ENCODE measurements around the gene HMGN4. TPM values are rescaled to one million over a fixed set of nuclear protein-coding genes. Genes with fewer than 3 reads are reported as not detected.

Gene HMGN4
- total and polyA plus RNA-seq, 9 of the 15 experiments (the other 6 are each of a cell fraction or from before 2014, with no cell fraction given), result 35.4 to 134 (median 94.1) TPM

DNA sequence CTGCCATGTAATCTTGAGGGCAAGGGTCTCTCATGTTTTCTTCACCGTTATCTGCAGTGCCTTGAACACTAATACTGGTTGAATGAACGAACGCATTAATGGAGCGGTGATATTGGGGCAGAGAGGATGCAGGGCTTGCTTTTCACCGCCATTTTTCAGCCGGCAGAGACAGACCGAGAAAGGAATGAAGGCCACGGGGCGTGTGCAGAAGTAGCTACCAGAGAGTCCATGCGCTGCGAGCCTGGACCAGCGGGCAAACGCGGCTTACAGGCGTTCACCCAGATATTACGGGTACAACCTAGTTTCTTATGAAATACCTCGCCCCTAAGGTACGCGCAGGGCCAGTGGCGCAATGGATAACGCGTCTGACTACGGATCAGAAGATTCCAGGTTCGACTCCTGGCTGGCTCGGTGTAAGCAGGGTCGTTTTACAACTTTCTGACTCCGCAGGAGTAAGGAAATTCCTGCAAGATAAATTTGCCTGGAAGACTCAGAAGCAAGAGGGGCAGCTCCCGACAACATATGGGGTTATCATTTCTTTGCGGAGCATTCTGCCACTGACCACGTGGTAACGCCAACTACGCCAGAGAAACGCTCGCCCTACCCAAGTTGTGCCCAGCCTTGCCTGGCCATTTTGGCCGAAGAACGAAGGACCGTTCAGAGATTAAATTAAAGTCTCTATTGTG lies 863 bp upstream of the HMGN4 start (continued):
- TF ChIP-seq ZBTB7A (IDR thresholded peaks at IDR 0.05; ENCODE audit: borderline replicate concordance, control insufficient read depth, low read depth, low read length) (no peak), BHLHE40 (IDR thresholded peaks at IDR 0.05; ENCODE audit: low read length) (no peak; the same call in 1 of the 2 replicates), BDP1 (IDR thresholded peaks at IDR 0.05; ENCODE audit: insufficient read depth, insufficient read length) (peak; percentile 74), NR2C1 (IDR thresholded peaks at IDR 0.05) (no peak), NR2C1 (tag; IDR thresholded peaks at IDR 0.05) (peak; percentile 34; the same call in 1 of the 2 replicates), ZNF316 (IDR thresholded peaks at IDR 0.05) (no peak), RBFOX2 (IDR thresholded peaks at IDR 0.05; ENCODE audit: low read depth, low read length) (peak; percentile 67), ZNF121 (CRISPR knock-in tag; conservative IDR thresholded peaks at IDR 0.05) (peak; percentile 50), NFIX (CRISPR knock-in tag; IDR thresholded peaks at IDR 0.05; ENCODE audit: low read depth) (no peak), KLF1 (tag; IDR thresholded peaks at IDR 0.05) (0 out of 2 replicates have a peak, but pooled peaks have one; percentile 21)
- TF ChIP-seq, protein P1, sequence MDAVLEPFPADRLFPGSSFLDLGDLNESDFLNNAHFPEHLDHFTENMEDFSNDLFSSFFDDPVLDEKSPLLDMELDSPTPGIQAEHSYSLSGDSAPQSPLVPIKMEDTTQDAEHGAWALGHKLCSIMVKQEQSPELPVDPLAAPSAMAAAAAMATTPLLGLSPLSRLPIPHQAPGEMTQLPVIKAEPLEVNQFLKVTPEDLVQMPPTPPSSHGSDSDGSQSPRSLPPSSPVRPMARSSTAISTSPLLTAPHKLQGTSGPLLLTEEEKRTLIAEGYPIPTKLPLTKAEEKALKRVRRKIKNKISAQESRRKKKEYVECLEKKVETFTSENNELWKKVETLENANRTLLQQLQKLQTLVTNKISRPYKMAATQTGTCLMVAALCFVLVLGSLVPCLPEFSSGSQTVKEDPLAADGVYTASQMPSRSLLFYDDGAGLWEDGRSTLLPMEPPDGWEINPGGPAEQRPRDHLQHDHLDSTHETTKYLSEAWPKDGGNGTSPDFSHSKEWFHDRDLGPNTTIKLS (IDR thresholded peaks at IDR 0.05; ENCODE audit: borderline replicate concordance, low read depth), result peak; percentile 51
- TF ChIP-seq, protein P2, sequence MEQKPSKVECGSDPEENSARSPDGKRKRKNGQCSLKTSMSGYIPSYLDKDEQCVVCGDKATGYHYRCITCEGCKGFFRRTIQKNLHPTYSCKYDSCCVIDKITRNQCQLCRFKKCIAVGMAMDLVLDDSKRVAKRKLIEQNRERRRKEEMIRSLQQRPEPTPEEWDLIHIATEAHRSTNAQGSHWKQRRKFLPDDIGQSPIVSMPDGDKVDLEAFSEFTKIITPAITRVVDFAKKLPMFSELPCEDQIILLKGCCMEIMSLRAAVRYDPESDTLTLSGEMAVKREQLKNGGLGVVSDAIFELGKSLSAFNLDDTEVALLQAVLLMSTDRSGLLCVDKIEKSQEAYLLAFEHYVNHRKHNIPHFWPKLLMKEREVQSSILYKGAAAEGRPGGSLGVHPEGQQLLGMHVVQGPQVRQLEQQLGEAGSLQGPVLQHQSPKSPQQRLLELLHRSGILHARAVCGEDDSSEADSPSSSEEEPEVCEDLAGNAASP (IDR thresholded peaks at IDR 0.05), result no peak
- TF ChIP-seq, protein P3, sequence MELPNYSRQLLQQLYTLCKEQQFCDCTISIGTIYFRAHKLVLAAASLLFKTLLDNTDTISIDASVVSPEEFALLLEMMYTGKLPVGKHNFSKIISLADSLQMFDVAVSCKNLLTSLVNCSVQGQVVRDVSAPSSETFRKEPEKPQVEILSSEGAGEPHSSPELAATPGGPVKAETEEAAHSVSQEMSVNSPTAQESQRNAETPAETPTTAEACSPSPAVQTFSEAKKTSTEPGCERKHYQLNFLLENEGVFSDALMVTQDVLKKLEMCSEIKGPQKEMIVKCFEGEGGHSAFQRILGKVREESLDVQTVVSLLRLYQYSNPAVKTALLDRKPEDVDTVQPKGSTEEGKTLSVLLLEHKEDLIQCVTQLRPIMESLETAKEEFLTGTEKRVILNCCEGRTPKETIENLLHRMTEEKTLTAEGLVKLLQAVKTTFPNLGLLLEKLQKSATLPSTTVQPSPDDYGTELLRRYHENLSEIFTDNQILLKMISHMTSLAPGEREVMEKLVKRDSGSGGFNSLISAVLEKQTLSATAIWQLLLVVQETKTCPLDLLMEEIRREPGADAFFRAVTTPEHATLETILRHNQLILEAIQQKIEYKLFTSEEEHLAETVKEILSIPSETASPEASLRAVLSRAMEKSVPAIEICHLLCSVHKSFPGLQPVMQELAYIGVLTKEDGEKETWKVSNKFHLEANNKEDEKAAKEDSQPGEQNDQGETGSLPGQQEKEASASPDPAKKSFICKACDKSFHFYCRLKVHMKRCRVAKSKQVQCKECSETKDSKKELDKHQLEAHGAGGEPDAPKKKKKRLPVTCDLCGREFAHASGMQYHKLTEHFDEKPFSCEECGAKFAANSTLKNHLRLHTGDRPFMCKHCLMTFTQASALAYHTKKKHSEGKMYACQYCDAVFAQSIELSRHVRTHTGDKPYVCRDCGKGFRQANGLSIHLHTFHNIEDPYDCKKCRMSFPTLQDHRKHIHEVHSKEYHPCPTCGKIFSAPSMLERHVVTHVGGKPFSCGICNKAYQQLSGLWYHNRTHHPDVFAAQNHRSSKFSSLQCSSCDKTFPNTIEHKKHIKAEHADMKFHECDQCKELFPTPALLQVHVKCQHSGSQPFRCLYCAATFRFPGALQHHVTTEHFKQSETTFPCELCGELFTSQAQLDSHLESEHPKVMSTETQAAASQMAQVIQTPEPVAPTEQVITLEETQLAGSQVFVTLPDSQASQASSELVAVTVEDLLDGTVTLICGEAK (IDR thresholded peaks at IDR 0.05), result peak; percentile 69
- TF ChIP-seq, protein P3 (CRISPR knock-in tag; IDR thresholded peaks at IDR 0.05), result peak; percentile 12; the same call in 1 of the 2 replicates
- TF ChIP-seq, protein P4, sequence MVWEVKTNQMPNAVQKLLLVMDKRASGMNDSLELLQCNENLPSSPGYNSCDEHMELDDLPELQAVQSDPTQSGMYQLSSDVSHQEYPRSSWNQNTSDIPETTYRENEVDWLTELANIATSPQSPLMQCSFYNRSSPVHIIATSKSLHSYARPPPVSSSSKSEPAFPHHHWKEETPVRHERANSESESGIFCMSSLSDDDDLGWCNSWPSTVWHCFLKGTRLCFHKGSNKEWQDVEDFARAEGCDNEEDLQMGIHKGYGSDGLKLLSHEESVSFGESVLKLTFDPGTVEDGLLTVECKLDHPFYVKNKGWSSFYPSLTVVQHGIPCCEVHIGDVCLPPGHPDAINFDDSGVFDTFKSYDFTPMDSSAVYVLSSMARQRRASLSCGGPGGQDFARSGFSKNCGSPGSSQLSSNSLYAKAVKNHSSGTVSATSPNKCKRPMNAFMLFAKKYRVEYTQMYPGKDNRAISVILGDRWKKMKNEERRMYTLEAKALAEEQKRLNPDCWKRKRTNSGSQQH (CRISPR knock-in tag; IDR thresholded peaks at IDR 0.05), result no peak

Data from K562 (cell line).